ENCODE measurements around the gene UBE2Z. TPM values are rescaled to one million over a fixed set of nuclear protein-coding genes. Genes with fewer than 3 reads are reported as not detected.

The UBE2Z gene
- total RNA-seq, 1 donor from 2014 or later, result 76.5 TPM

GRCh38 chr17:48925251-48925990 is 17.2 kb downstream of the UBE2Z start:
- no peak for DNase-seq
- TF ChIP-seq, protein P1, sequence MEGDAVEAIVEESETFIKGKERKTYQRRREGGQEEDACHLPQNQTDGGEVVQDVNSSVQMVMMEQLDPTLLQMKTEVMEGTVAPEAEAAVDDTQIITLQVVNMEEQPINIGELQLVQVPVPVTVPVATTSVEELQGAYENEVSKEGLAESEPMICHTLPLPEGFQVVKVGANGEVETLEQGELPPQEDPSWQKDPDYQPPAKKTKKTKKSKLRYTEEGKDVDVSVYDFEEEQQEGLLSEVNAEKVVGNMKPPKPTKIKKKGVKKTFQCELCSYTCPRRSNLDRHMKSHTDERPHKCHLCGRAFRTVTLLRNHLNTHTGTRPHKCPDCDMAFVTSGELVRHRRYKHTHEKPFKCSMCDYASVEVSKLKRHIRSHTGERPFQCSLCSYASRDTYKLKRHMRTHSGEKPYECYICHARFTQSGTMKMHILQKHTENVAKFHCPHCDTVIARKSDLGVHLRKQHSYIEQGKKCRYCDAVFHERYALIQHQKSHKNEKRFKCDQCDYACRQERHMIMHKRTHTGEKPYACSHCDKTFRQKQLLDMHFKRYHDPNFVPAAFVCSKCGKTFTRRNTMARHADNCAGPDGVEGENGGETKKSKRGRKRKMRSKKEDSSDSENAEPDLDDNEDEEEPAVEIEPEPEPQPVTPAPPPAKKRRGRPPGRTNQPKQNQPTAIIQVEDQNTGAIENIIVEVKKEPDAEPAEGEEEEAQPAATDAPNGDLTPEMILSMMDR (IDR thresholded peaks at IDR 0.05; ENCODE audit: partially characterized antibody, unreplicated experiment), result no peak
- peaks cover 5% of the 10 kb centered on the region for H3K36me3 Mint-ChIP-seq (ENCODE audit: unreplicated experiment)
- peaks cover 1% of the 10 kb centered on the region for H3K27me3 Mint-ChIP-seq (ENCODE audit: unreplicated experiment)
- peaks cover 4% of the 10 kb centered on the region for H3K4me1 Mint-ChIP-seq (ENCODE audit: low read depth, unreplicated experiment)
- no peaks in the 10 kb centered on the region for H3K9me3 Mint-ChIP-seq (ENCODE audit: unreplicated experiment)
- H3K4me3 Mint-ChIP-seq (ENCODE audit: unreplicated experiment), result no peak overlapping the region
- H3K27ac Mint-ChIP-seq (ENCODE audit: unreplicated experiment), result peak overlapping the region; percentile 39

DNA sequence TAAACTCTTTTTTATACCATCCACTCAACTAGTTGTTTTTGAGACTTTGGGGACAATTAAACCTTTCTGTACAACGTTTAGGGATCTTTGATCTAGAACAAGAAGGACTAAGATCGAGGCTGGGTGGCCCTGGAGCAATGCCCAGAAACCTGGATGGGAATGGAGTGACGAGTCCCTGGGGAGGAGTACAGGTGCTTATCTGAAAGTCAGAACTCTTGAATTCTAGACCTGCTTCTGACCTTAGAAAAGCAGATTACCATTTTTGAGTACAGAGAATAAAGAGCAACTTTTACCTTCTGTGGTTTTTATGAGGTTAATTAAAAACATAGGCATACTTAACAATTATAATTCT is 17.8 kb downstream of the UBE2Z start:
- H3K4me3 Mint-ChIP-seq (ENCODE audit: unreplicated experiment), result no peak overlapping the region
- TF ChIP-seq, protein P1 (IDR thresholded peaks at IDR 0.05; ENCODE audit: partially characterized antibody, unreplicated experiment), result no peak
- no peak for DNase-seq
- H3K36me3 Mint-ChIP-seq (ENCODE audit: unreplicated experiment), result peaks cover 4% of the 10 kb centered on the region
- peaks cover 1% of the 10 kb centered on the region for H3K27me3 Mint-ChIP-seq (ENCODE audit: unreplicated experiment)
- H3K9me3 Mint-ChIP-seq (ENCODE audit: unreplicated experiment), result no peaks in the 10 kb centered on the region
- H3K27ac Mint-ChIP-seq (ENCODE audit: unreplicated experiment), result no peak overlapping the region
- H3K4me1 Mint-ChIP-seq (ENCODE audit: low read depth, unreplicated experiment), result peaks cover 4% of the 10 kb centered on the region

DNA sequence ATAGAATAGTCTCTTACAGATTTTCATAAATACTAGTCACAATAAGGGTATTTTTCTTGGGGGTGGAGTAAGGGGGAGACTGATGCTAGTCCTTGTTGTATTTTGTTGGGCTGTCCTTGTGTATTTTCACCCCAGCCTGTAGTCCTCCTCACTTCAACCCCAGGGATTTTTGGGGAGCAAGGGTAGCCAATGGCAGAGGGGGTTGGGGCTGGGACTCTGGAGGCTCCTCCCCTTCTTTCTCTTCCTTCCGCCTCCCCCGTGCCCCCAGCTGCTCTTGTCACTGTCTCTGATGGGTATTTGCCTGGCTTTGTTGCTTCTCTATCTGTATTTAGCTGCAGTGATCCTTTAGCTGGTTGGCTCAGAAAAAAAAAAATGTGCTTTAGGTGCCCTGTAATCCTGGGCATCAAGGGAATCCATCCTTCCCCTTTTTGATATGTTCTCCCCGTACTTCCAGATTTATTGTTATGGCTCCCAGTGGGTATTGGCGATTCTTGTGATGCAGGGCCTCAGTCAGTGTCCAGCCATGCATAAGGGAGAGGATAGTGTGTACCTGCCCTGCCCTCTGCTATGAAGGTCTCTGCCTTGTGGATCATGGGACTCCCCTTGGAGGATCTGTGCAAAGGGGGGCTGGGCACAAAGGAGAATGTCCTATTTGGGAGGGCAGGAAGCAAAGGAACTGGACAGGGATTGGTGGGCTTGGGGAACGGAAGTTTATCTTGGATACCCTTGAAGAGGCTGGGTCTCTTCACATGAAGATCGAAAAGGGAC is 20.0 kb downstream of the UBE2Z start:
- TF ChIP-seq, protein P1 (IDR thresholded peaks at IDR 0.05; ENCODE audit: partially characterized antibody, unreplicated experiment), result no peak
- Mint-ChIP-seq H3K27me3 (ENCODE audit: unreplicated experiment) (peaks cover 1% of the 10 kb centered on the region), H3K9me3 (ENCODE audit: unreplicated experiment) (no peaks in the 10 kb centered on the region), H3K4me3 (ENCODE audit: unreplicated experiment) (no peak overlapping the region), H3K36me3 (ENCODE audit: unreplicated experiment) (no peaks in the 10 kb centered on the region), H3K4me1 (ENCODE audit: low read depth, unreplicated experiment) (peaks cover 4% of the 10 kb centered on the region), H3K27ac (ENCODE audit: unreplicated experiment) (no peak overlapping the region)
- no peak for DNase-seq

- H3K9me3 Mint-ChIP-seq (ENCODE audit: unreplicated experiment), result no peaks in the 10 kb centered on the region
- no peaks in the 10 kb centered on the region for H3K36me3 Mint-ChIP-seq (ENCODE audit: unreplicated experiment)
- no peak overlapping the region for H3K27ac Mint-ChIP-seq (ENCODE audit: unreplicated experiment)
Observed at GRCh38 chr17:48928876-48929811, 20.9 kb downstream of the UBE2Z start.

More at GRCh38 chr17:48928876-48929811, 20.9 kb downstream of the UBE2Z start:
- TF ChIP-seq, protein P1 (IDR thresholded peaks at IDR 0.05; ENCODE audit: partially characterized antibody, unreplicated experiment), result no peak
- no peak overlapping the region for H3K4me3 Mint-ChIP-seq (ENCODE audit: unreplicated experiment)
- DNase-seq, result no peak
- H3K27me3 Mint-ChIP-seq (ENCODE audit: unreplicated experiment), result peaks cover 1% of the 10 kb centered on the region
- H3K4me1 Mint-ChIP-seq (ENCODE audit: low read depth, unreplicated experiment), result peaks cover 4% of the 10 kb centered on the region

Data from glutamatergic neuron (in vitro differentiated cells).